Frontal cortex (tissue), 4 donors: ENCODE measurements around the gene C2CD2L. TPM values are rescaled to one million over a fixed set of nuclear protein-coding genes. Genes with fewer than 3 reads are reported as not detected.
"Not testable (repeated sequence)": the region's sequence is repeated elsewhere in the genome, so short reads cannot be mapped to it uniquely, and the experiment has no call there.

Source experiments
- DNase-seq, 2 donors: peaks; one replicate each; pipeline ENCODE4 v3.0.0; 2012; ENCODE audit warnings: low spot score in 2 of 2
- FAIRE-seq: peaks from 2 replicates; lab custom pipeline; 2012; peaks lifted over from hg19 to GRCh38; lab: Jason Lieb, UNC
- total RNA-seq: library from RNA; depleted of rRNA; stranded (reverse); fragments of >200 nt; gene quantifications from one replicate; pipeline ENCODE4 v1.2.3, GENCODE V29; 2014
- donor health status: control.
- donor health status: control.
- donor health status: control.

Gene C2CD2L
- total RNA-seq, 1 donor from 2014 or later: 11.4 TPM

GRCh38 chr11:119147604-119148333 lies 40.6 kb downstream of the C2CD2L start:
- FAIRE-seq: no peak
- no peak for DNase-seq

- FAIRE-seq (no peak), DNase-seq (no peak)
Measured at GRCh38 chr11:119148720-119149017, 41.5 kb downstream of the C2CD2L start.

GRCh38 chr11:119149018-119149785 lies 42.1 kb downstream of the C2CD2L start, which contains the start of gene ABCG4:
TSS of gene ABCG4 (plus strand) at chr11:119149052. CDS start at chr11:119149966, 914 bp downstream.
- peak; percentile 42 to 52 for DNase-seq
- FAIRE-seq: no peak

GRCh38 chr11:119149786-119150275 lies 42.7 kb downstream of the C2CD2L start:
- FAIRE-seq (no peak), DNase-seq (no peak)

- FAIRE-seq (no peak), DNase-seq (no peak)
Measured at GRCh38 chr11:119152043-119152442, 44.9 kb downstream of the C2CD2L start.

GRCh38 chr11:119152604-119153003 lies 45.5 kb downstream of the C2CD2L start:
- DNase-seq (no peak), FAIRE-seq (no peak)

GRCh38 chr11:119153049-119153818 lies 46.1 kb downstream of the C2CD2L start:
- no peak for DNase-seq
- FAIRE-seq: no peak

- FAIRE-seq (no peak), DNase-seq (no peak)
Measured at GRCh38 chr11:119154178-119154577, 47.0 kb downstream of the C2CD2L start.

- DNase-seq: no peak
- no peak for FAIRE-seq
Measured at GRCh38 chr11:119155733-119156492, 48.8 kb downstream of the C2CD2L start.

GRCh38 chr11:119156496-119156895 lies 49.4 kb downstream of the C2CD2L start:
- DNase-seq: no peak
- FAIRE-seq: no peak

- no peak for FAIRE-seq
- no peak for DNase-seq
Measured at GRCh38 chr11:119157063-119157462, 49.9 kb downstream of the C2CD2L start.

GRCh38 chr11:119158467-119158866 lies 51.3 kb downstream of the C2CD2L start:
- FAIRE-seq (no peak), DNase-seq (no peak)

- FAIRE-seq (no peak), DNase-seq (no peak)
Measured at GRCh38 chr11:119160151-119160550, 53.0 kb downstream of the C2CD2L start.

- DNase-seq (no peak), FAIRE-seq (no peak)
Measured at GRCh38 chr11:119161871-119162270, 54.7 kb downstream of the C2CD2L start.

GRCh38 chr11:119166368-119167076 lies 59.4 kb downstream of the C2CD2L start:
- DNase-seq: no peak
- no peak for FAIRE-seq

GRCh38 chr11:119167077-119167458 lies 59.9 kb downstream of the C2CD2L start:
- FAIRE-seq, DNase-seq: not testable (repeated sequence)

- FAIRE-seq (no peak), DNase-seq (no peak)
Measured at GRCh38 chr11:119167933-119168332, 60.8 kb downstream of the C2CD2L start.
